IMR-90 (cell line): Measurements from ENCODE around the gene LYSMD4. TPM values are rescaled to one million over a fixed set of nuclear protein-coding genes. Genes with fewer than 3 reads are reported as not detected.

Experiments
- ATAC-seq: fragments of 200-7000 bp; cut with Tn5 transposase; 2 replicates; pipeline ENCODE4 v1.9.1; 2020; ENCODE audit warnings: low read depth, mild to moderate bottlenecking, moderate library complexity
- BruUV-seq: library from RNA; stranded (reverse); fragments of 400-500 nt; replicated peaks from 2 replicates; lab custom pipeline; 2021; lab: Mats Ljungman, UMichigan
- CTCF ChIA-PET: fragments of 300-600 bp; formaldehyde crosslinking; extraction: SDS; loops from one replicate; lab custom pipeline; 2021; ENCODE audit warnings: antibody characterized with exemption; lab: Yijun Ruan, JAX
- POLR2A ChIA-PET: fragments of 300-600 bp; sonication (Branson Sonifier 250); formaldehyde crosslinking; loops from one replicate; lab custom pipeline; 2022; ENCODE audit warnings: antibody characterized with exemption; ENCODE audit not compliant: unreplicated experiment; lab: Charles Lee
- DNase-seq: peaks from one replicate; pipeline ENCODE4 v3.0.0; 2013
- H2AFZ ChIP-seq: replicated peaks from 2 replicates; pipeline ENCODE3; 2013; ENCODE audit warnings: low read length, mild to moderate bottlenecking; ENCODE audit not compliant: poor library complexity
- H2AK5ac ChIP-seq: 2 replicates; pipeline ENCODE4 v1.6.1; 2013; ENCODE audit warnings: low read depth, low read length, inconsistent platforms
- H2AK9ac ChIP-seq: replicated peaks from 2 replicates; pipeline ENCODE3; 2013; ENCODE audit warnings: mild to moderate bottlenecking, low read depth, low read length, moderate library complexity; ENCODE audit not compliant: poor library complexity
- H2BK120ac ChIP-seq: 2 replicates; pipeline ENCODE4 v1.6.1; 2013; ENCODE audit warnings: low read depth, low read length, inconsistent platforms
- H2BK15ac ChIP-seq: 3 replicates; pipeline ENCODE4 v1.6.1; 2013; ENCODE audit warnings: low read depth, low read length, inconsistent platforms
- H2BK20ac ChIP-seq: 2 replicates; pipeline ENCODE4 v1.6.1; 2013; ENCODE audit warnings: low read depth, mild to moderate bottlenecking, inconsistent platforms, low read length, moderate library complexity
- H2BK5ac ChIP-seq: 2 replicates; pipeline ENCODE4 v1.6.1; 2013; ENCODE audit warnings: mild to moderate bottlenecking, low read depth, low read length, inconsistent platforms; ENCODE audit not compliant: poor library complexity, severe bottlenecking
- H3K14ac ChIP-seq: replicated peaks from 2 replicates; pipeline ENCODE4 v1.6.1; 2013; ENCODE audit warnings: low read depth, low read length, inconsistent platforms
- H3K18ac ChIP-seq: 2 replicates; pipeline ENCODE4 v1.6.1; 2013; ENCODE audit warnings: low read depth, low read length, control low read depth
- H3K23ac ChIP-seq: 2 replicates; pipeline ENCODE4 v1.6.1; 2013; ENCODE audit warnings: low read depth, low read length, inconsistent platforms
- H3K27ac ChIP-seq: 2 replicates; pipeline ENCODE4 v1.5.1; 2013; ENCODE audit warnings: mild to moderate bottlenecking, control low read depth, low read length; ENCODE audit not compliant: insufficient read depth
- H3K27me3 ChIP-seq: 2 replicates; pipeline ENCODE4 v1.6.1; 2013; ENCODE audit warnings: low read length; ENCODE audit not compliant: control insufficient read depth, insufficient read depth
- H3K36me3 ChIP-seq: 2 replicates; pipeline ENCODE4 v1.6.1; 2013; ENCODE audit warnings: low read length, mixed read lengths; ENCODE audit not compliant: control insufficient read depth, insufficient read depth
- H3K4ac ChIP-seq: 2 replicates; pipeline ENCODE4 v1.6.1; 2013; ENCODE audit warnings: low read depth, low read length, inconsistent platforms
- H3K4me1 ChIP-seq: 2 replicates; pipeline ENCODE4 v1.6.1; 2013; ENCODE audit warnings: low read length, mixed read lengths; ENCODE audit not compliant: control insufficient read depth, insufficient read depth
- H3K4me2 ChIP-seq: 2 replicates; pipeline ENCODE4 v1.6.1; 2013; ENCODE audit warnings: low read depth, mild to moderate bottlenecking, control low read depth, low read length, moderate library complexity
- H3K4me3 ChIP-seq: 2 replicates; pipeline ENCODE4 v1.5.1; 2013; ENCODE audit warnings: low read depth, mild to moderate bottlenecking, control low read depth, low read length, moderate library complexity; ENCODE audit not compliant: insufficient read depth
- H3K56ac ChIP-seq: 2 replicates; pipeline ENCODE4 v1.6.1; 2013; ENCODE audit warnings: low read length, inconsistent platforms; ENCODE audit not compliant: insufficient read depth; ENCODE audit errors: extremely low read depth
- H3K79me1 ChIP-seq, 2 experiments: 2 replicates each; pipeline ENCODE4 v1.6.1; 2013; ENCODE audit warnings: low read length in 2 of 2, inconsistent platforms in 1 of 2, low read depth in 1 of 2
- H3K9ac ChIP-seq: 2 replicates; pipeline ENCODE4 v1.6.1; 2013; ENCODE audit warnings: low read depth, low read length, control low read depth
- H3K9me1 ChIP-seq: 2 replicates; pipeline ENCODE4 v1.6.1; 2013; ENCODE audit warnings: low read length, inconsistent platforms; ENCODE audit not compliant: insufficient read depth
- H3K9me3 ChIP-seq: 2 replicates; pipeline ENCODE4 v1.6.1; 2013; ENCODE audit warnings: low read length; ENCODE audit not compliant: control insufficient read depth, insufficient read depth
- H4K20me1 ChIP-seq: 2 replicates; pipeline ENCODE4 v1.6.1; 2013; ENCODE audit warnings: low read length, inconsistent platforms; ENCODE audit not compliant: insufficient read depth
- H4K5ac ChIP-seq: 2 replicates; pipeline ENCODE4 v1.6.1; 2013; ENCODE audit warnings: mild to moderate bottlenecking, low read depth, low read length, control low read depth
- H4K8ac ChIP-seq, 2 experiments: 2 replicates each; pipeline ENCODE4 v1.6.1; 2013; ENCODE audit warnings: low read depth in 2 of 2, low read length in 2 of 2, control low read depth in 1 of 2, inconsistent platforms in 1 of 2
- H4K91ac ChIP-seq: 2 replicates; pipeline ENCODE4 v1.6.1; 2013; ENCODE audit warnings: low read depth, low read length, inconsistent platforms; ENCODE audit not compliant: insufficient read depth
- BHLHE40 ChIP-seq: fragments of 150-350 bp; IDR thresholded peaks from 2 replicates; pipeline ENCODE4 v1.6.1; 2016; ENCODE audit warnings: mild to moderate bottlenecking, low read depth, low read length
- CEBPB ChIP-seq: IDR thresholded peaks from 2 replicates; pipeline ENCODE4 v1.6.1; 2012; ENCODE audit warnings: low read depth, low read length, improper control_type of control experiment
- CHD1 ChIP-seq: IDR thresholded peaks from 2 replicates; pipeline ENCODE4 v1.6.1; 2012; ENCODE audit warnings: low read depth, low read length, improper control_type of control experiment
- FOS ChIP-seq: fragments of 150-350 bp; IDR thresholded peaks from 2 replicates; pipeline ENCODE4 v1.6.1; 2016; ENCODE audit warnings: low read depth, low read length
- MAFK ChIP-seq: IDR thresholded peaks from 2 replicates; pipeline ENCODE4 v1.6.1; 2012; ENCODE audit warnings: low read depth, low read length, improper control_type of control experiment
- MAZ ChIP-seq: IDR thresholded peaks from 2 replicates; pipeline ENCODE4 v1.6.1; 2012; ENCODE audit warnings: low read depth, mild to moderate bottlenecking, low read length, improper control_type of control experiment, moderate library complexity, borderline replicate concordance
- MXI1 ChIP-seq: IDR thresholded peaks from 2 replicates; pipeline ENCODE4 v1.6.1; 2012; ENCODE audit warnings: low read depth, mild to moderate bottlenecking, low read length, moderate library complexity, borderline replicate concordance
- NFE2L2 ChIP-seq: fragments of 150-350 bp; IDR thresholded peaks from 2 replicates; pipeline ENCODE4 v1.6.1; 2016; ENCODE audit warnings: low read depth, mild to moderate bottlenecking, low read length
- POLR2A ChIP-seq: IDR thresholded peaks from 2 replicates; pipeline ENCODE4 v1.6.1; 2012; ENCODE audit warnings: mild to moderate bottlenecking, low read depth, low read length
- RAD21 ChIP-seq: IDR thresholded peaks from 2 replicates; pipeline ENCODE4 v1.6.1; 2012; ENCODE audit warnings: low read length, improper control_type of control experiment
- RCOR1 ChIP-seq: IDR thresholded peaks from 2 replicates; pipeline ENCODE4 v1.6.1; 2012; ENCODE audit warnings: mild to moderate bottlenecking, low read length, improper control_type of control experiment; ENCODE audit not compliant: insufficient replicate concordance
- RFX5 ChIP-seq: IDR thresholded peaks from 2 replicates; pipeline ENCODE4 v1.8.0; 2012; ENCODE audit warnings: low read depth, mild to moderate bottlenecking, low read length, moderate library complexity
- SMC3 ChIP-seq: fragments of 150-350 bp; IDR thresholded peaks from 2 replicates; pipeline ENCODE4 v1.6.1; 2016; ENCODE audit warnings: low read depth, mild to moderate bottlenecking, antibody characterized with exemption, low read length, moderate library complexity
- WGBS, 2 experiments: methylation state at CpG; one replicate each; pipeline versions ENCODE4 v1.1.5 to v1.1.7; 2013; ENCODE audit warnings: missing lambda C conversion rate in 2 of 2; ENCODE audit not compliant: insufficient read length in 1 of 2; ENCODE audit errors: extremely low coverage in 2 of 2; 5-methylcytosine and 5-hydroxymethylcytosine counted together
- dilution Hi-C: fragments of 300-500 bp; cut with HindIII; formaldehyde crosslinking; loops from one replicate; pipeline ENCODE4 v1.14.3; 2018; ENCODE audit warnings: low sequenced_read_pairs; ENCODE audit not compliant: unreplicated experiment
- in situ Hi-C: fragments of 300-500 bp; cut with MboI; formaldehyde crosslinking; loops from 3 replicates; pipeline ENCODE4 v1.14.3; 2019; ENCODE audit warnings: low sequenced_read_pairs, inconsistent platforms, mixed read lengths
- intact Hi-C: fragments of 100-400 bp; cut with micrococcal nuclease; formaldehyde crosslinking; loops from 2 replicates; pipeline ENCODE4 v1.10.0; 2022
- polyA plus RNA-seq, 3 experiments: library from polyadenylated mRNA; depleted of rRNA; stranded (reverse); fragments of >200 nt; gene quantifications; 2 replicates each; pipeline ENCODE4 v1.2.3, GENCODE V29; 2012; ENCODE audit warnings: low replicate concordance in 1 of 3
- total RNA-seq: library from RNA; depleted of rRNA; stranded (reverse); fragments of >200 nt; gene quantifications from 2 replicates; pipeline ENCODE4 v1.2.3, GENCODE V29; 2012
- TF ChIP-seq, protein P1 (sequence below): fragments of 150-350 bp; IDR thresholded peaks from 2 replicates; pipeline ENCODE4 v1.6.1; 2017; ENCODE audit warnings: mild to moderate bottlenecking, antibody characterized with exemption, low read length, low read depth
- TF ChIP-seq, protein P2 (sequence below): conservative IDR thresholded peaks from 2 replicates; pipeline ENCODE4 v1.5.1; 2012; ENCODE audit warnings: mild to moderate bottlenecking, low read depth, low read length, improper control_type of control experiment
- TF ChIP-seq, protein P3 (sequence below): fragments of 150-350 bp; IDR thresholded peaks from 2 replicates; pipeline ENCODE4 v1.6.1; 2016; ENCODE audit warnings: low read depth, mild to moderate bottlenecking, low read length, moderate library complexity, borderline replicate concordance

The LYSMD4 gene
- total and polyA plus RNA-seq, 2 of the 4 experiments (the other 2 are of a cell fraction), result 4.5 to 5.0 TPM

DNA sequence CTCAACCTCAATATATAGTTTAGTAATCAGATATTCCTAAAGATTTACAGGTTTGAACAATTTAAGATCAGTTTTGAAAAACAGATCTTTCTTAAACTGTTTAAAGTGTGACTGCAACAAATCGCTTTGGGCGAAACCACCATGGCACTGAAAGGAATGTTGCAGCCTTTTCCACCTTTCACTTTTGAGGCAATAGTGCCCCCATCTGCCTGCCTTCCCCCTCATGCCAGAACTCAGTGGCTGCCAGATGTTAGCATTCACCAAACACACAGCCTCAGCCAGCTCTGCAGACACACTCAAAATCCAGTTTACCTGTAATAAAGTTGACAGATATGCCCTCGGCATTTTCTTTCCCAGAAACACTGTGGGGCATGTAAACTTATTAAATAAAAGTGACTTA, 3.3 kb downstream of the LYSMD4 start:
- Histone ChIP-seq H2BK120ac (no peak overlapping the region), H3K9ac (no peak overlapping the region), H3K4ac (no peak overlapping the region), H3K4me3 (no peak overlapping the region), H2AK9ac (no peak overlapping the region), H2BK15ac (no peak overlapping the region), H2AFZ (no peak overlapping the region), H2BK20ac (no peak overlapping the region), H4K5ac (no peak overlapping the region), H3K4me2 (no peak overlapping the region), H4K20me1 (no peaks in the 10 kb centered on the region), H3K4me1 (peaks cover 4% of the 10 kb centered on the region), H4K91ac (no peak overlapping the region), H3K36me3 (peaks cover 7% of the 10 kb centered on the region; the same call in 1 of the 2 replicates), H3K9me3 (no peaks in the 10 kb centered on the region; the same call in 1 of the 2 replicates), H2AK5ac (no peak overlapping the region), H3K23ac (no peak overlapping the region), H3K56ac (no peak overlapping the region), H4K8ac (no peak overlapping the region), H3K18ac (no peak overlapping the region), H3K9me1 (no peaks in the 10 kb centered on the region), H3K79me1 (peaks cover 0 to 14% of the 10 kb centered on the region in 2 experiments; a peak in 3 of 4 replicates), H3K27me3 (no peaks in the 10 kb centered on the region), H3K14ac (no peak overlapping the region), H2BK5ac (no peak overlapping the region), H3K27ac (no peak overlapping the region)
- in situ Hi-C loops, result loop anchor here (25.0 kb wide), 1 partner anchor 618 kb away; the partner anchor contains the start of gene SYNM
- peak; percentile 61 for DNase-seq
- BruUV-seq, result no TSS peak
- WGBS, 2 experiments, result 48% methylated on average over 2 of the region's 3 CpGs; no CpG with 5 or more reads in 1 of the 2 experiments
- dilution Hi-C loops, result no loop called here
- TF ChIP-seq POLR2A (no peak), SMC3 (peak; percentile 52), CEBPB (no peak), BHLHE40 (no peak), NFE2L2 (no peak), RAD21 (peak; percentile 85), MAZ (no peak), MXI1 (no peak), RFX5 (no peak), RCOR1 (no peak), FOS (no peak), CHD1 (no peak), MAFK (no peak)
- TF ChIP-seq, protein P1, sequence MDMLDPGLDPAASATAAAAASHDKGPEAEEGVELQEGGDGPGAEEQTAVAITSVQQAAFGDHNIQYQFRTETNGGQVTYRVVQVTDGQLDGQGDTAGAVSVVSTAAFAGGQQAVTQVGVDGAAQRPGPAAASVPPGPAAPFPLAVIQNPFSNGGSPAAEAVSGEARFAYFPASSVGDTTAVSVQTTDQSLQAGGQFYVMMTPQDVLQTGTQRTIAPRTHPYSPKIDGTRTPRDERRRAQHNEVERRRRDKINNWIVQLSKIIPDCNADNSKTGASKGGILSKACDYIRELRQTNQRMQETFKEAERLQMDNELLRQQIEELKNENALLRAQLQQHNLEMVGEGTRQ, result no peak
- TF ChIP-seq, protein P2, sequence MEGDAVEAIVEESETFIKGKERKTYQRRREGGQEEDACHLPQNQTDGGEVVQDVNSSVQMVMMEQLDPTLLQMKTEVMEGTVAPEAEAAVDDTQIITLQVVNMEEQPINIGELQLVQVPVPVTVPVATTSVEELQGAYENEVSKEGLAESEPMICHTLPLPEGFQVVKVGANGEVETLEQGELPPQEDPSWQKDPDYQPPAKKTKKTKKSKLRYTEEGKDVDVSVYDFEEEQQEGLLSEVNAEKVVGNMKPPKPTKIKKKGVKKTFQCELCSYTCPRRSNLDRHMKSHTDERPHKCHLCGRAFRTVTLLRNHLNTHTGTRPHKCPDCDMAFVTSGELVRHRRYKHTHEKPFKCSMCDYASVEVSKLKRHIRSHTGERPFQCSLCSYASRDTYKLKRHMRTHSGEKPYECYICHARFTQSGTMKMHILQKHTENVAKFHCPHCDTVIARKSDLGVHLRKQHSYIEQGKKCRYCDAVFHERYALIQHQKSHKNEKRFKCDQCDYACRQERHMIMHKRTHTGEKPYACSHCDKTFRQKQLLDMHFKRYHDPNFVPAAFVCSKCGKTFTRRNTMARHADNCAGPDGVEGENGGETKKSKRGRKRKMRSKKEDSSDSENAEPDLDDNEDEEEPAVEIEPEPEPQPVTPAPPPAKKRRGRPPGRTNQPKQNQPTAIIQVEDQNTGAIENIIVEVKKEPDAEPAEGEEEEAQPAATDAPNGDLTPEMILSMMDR, result peak; percentile 76
- TF ChIP-seq, protein P3, sequence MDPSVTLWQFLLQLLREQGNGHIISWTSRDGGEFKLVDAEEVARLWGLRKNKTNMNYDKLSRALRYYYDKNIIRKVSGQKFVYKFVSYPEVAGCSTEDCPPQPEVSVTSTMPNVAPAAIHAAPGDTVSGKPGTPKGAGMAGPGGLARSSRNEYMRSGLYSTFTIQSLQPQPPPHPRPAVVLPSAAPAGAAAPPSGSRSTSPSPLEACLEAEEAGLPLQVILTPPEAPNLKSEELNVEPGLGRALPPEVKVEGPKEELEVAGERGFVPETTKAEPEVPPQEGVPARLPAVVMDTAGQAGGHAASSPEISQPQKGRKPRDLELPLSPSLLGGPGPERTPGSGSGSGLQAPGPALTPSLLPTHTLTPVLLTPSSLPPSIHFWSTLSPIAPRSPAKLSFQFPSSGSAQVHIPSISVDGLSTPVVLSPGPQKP, result no peak
- CTCF ChIA-PET, result interaction anchor here (0.7 to 1.7 kb wide), 4 partner anchors 26 to 458 kb away, joined by 3 to 9 read pairs (median 5); no protein-coding TSS in a partner anchor
- intact Hi-C loops, result loop anchor here (5.0 kb wide), 1 partner anchor 628 kb away; no protein-coding TSS in a partner anchor
- 0 out of 2 replicates have a peak, but pooled peaks have one; percentile 5 for ATAC-seq
- POLR2A ChIA-PET, result no interaction called here
